GM04503 (cell line): Measurements from ENCODE around the gene LRIG3.
"Not testable (repeated sequence)": the region's sequence is repeated elsewhere in the genome, so short reads cannot be mapped to it uniquely, and the experiment has no call there.

Source experiments
- DNase-seq: peaks from one replicate; pipeline ENCODE4 v3.0.0-alpha.2; 2012; ENCODE audit warnings: low read depth

Gene LRIG3

GRCh38 chr12:58920102-58920960 lies at the start of gene LRIG3:
Gene LRIG3, minus strand, starts transcription at chr12:58920504. Its CDS starts 269 bp downstream, at chr12:58920235.
- DNase-seq, result peak; percentile 51

GRCh38 chr12:58969237-58969636 lies 48.9 kb upstream of the LRIG3 start:
- DNase-seq, result peak; percentile 14

GRCh38 chr12:58967561-58967960 lies 47.3 kb upstream of the LRIG3 start:
- no peak for DNase-seq

- DNase-seq, result no peak
Observed at GRCh38 chr12:58966939-58967338, 46.6 kb upstream of the LRIG3 start.

GRCh38 chr12:58965568-58965967 lies 45.3 kb upstream of the LRIG3 start:
- DNase-seq, result no peak

GRCh38 chr12:58963844-58964243 lies 43.5 kb upstream of the LRIG3 start:
- DNase-seq, result no peak

GRCh38 chr12:58961906-58962305 lies 41.6 kb upstream of the LRIG3 start:
- DNase-seq, result no peak

- no peak for DNase-seq
Observed at GRCh38 chr12:58961166-58961565, 40.9 kb upstream of the LRIG3 start.

- no peak for DNase-seq
Observed at GRCh38 chr12:58959639-58960300, 39.5 kb upstream of the LRIG3 start.

GRCh38 chr12:58957298-58957697 lies 37.0 kb upstream of the LRIG3 start:
- no peak for DNase-seq

GRCh38 chr12:58955849-58956248 lies 35.5 kb upstream of the LRIG3 start:
- no peak for DNase-seq

- no peak for DNase-seq
Observed at GRCh38 chr12:58954002-58954401, 33.7 kb upstream of the LRIG3 start.

GRCh38 chr12:58950739-58951100 lies 30.4 kb upstream of the LRIG3 start:
- no peak for DNase-seq

GRCh38 chr12:58949954-58950738 lies 29.8 kb upstream of the LRIG3 start:
- not testable (repeated sequence) for DNase-seq

GRCh38 chr12:58943079-58943478 lies 22.8 kb upstream of the LRIG3 start:
- DNase-seq, result no peak

GRCh38 chr12:58942345-58942744 lies 22.0 kb upstream of the LRIG3 start:
- DNase-seq, result no peak

- DNase-seq, result no peak
Observed at GRCh38 chr12:58939399-58940100, 19.2 kb upstream of the LRIG3 start.

GRCh38 chr12:58938440-58938839 lies 18.1 kb upstream of the LRIG3 start:
- no peak for DNase-seq

GRCh38 chr12:58934528-58934927 lies 14.2 kb upstream of the LRIG3 start:
- no peak for DNase-seq

GRCh38 chr12:58932806-58933681 lies 12.7 kb upstream of the LRIG3 start:
- no peak for DNase-seq

- DNase-seq, result no peak
Observed at GRCh38 chr12:58931518-58931917, 11.2 kb upstream of the LRIG3 start.
